HG03280 (cell line): ENCODE results near the gene XPO6.

Experiments used
- ATAC-seq: cut with Tn5 transposase; IDR thresholded peaks from one replicate; pipeline ENCODE4 v1.9.1; 2021; ENCODE audit warnings: mild to moderate bottlenecking, moderate library complexity; ENCODE audit not compliant: unreplicated experiment

Gene XPO6

DNA sequence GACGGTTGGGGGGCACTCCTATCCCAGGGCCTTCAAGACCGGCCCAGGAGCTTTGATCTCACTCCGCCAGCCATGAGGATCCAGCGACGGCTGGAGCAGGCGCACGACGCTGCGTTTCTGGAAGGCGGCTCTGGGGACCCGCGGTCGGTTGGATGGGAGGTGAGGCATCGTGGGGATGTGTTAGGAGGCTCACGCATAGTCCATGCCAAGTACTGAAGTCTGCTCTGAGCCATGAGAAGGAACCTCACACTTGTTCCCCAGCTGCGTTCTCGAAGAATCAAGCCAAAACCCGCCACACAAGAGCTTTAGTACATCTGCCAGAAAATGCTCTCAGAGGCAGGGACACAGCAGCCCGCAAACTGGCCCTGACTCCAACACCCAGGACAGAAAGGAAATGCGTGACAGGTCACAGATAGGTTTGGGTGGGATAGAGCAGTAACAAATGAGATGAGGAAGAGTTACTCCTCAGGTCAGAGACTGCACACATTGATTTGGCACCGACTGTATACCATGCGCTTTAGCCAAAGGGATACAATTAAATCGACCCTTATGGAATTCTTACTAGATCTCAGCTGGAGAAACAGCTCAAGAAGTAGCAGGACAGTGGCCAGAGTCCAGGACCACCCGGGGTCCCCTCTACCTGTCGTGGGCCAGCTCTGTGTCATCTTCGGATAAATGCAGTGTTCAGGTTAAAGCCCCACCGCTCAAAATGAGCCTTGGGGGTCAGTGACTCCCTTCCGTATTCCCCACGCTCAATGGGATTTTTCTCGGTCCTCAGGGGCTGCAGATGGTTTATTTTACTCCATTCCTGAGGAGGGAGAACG, 141.6 kb downstream of the XPO6 start:
- ATAC-seq: no peak

DNA sequence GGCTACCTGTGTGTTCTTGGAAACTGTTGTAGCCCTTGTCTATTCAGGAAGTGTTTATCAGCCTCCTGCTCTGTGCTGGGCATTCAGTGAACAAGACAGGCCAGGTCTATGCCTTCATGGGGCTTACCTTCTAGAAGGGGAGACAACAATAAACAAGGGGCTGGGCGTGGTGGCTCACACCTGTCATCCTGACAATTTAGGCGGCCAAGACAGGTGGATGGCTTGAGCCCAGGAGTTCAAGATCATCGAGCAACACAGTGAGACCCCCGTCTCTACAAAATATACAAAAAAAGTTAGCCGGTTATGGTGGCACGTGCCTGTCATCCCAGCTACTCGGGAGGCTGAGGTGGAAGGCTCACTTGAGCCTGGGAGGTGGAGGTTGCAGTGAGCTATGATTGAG, 142.8 kb downstream of the XPO6 start:
- ATAC-seq: no peak

DNA sequence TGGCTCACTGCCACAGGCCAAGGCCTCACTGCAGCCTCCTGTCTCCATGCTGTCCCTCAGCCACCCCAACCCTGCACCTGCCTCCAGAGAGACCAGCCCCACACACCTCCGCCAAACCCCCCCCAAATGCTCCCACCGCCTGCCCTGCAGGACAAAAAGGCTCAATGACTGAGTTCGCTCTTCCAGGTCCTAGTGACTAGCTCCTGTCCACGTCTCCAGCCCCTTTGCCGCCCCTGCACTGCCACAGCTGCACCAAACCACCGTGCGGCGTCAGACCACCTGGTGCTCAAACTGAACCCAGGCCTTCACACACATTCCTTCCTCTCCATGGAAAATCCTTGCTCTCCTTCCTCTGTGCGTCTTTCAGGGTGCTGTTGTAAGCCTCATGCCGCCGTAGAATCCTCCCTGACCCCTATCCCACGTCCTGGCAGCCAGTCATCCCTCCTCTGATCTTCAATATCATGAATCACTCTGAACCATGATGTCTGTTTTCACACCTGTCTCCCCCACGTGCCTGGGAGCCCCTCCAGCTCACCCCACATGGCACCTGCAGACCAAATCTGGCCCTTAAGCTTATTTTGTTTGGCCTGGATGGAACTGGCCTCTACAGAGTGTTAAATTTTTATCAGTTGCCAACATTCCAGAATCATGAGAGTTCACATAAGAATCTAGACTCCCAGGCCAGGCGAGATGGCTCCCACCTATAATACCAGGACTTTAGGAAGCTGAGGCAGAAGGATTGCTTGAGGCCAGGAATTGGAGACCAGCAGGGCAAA, 144.0 kb downstream of the XPO6 start:
- ATAC-seq: no peak

DNA sequence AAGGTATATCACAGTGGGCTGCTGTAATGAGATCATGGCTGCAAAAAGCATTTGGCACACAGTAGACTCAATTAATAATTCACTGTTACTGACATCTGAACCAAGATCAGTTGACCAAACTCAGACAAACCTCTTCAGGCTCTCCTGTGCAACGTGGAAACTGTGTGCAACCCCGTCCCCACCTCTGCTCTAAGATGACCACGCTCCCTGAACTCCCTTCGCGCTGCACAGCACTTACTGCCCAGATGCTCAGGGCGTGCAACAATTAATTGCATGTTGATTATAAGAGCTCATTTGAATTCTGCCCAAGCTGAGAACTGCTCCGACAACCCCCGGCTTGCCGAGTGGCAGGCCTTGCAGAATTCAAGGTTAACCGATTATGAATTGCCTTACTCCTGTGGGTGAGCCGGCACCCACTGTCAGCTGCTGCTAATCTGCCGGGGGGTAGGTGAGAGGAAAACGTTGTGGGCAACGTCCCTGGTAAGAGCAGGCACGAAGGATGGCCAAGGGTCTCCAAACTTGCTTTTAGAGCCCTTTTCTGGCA, 147.0 kb downstream of the XPO6 start:
- ATAC-seq: no peak

DNA sequence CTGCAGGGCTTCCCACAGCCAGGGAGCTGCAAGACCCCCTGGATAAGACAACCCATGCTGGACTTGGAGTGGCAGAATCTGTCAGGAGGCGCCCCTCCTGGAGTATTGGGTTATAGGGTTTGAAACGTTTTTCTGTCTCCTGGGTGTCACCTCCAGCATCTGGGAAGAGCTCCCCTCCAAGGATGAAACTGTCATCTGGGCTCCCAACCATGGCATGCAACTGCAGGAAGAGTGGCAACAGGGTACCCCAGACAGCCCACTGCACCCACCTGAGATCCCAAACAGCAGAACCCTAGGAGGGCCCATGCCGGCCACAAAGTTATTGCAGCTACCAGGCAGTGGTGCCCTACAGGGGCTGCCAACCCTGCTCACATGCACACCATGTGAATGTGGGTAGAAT, 147.6 kb downstream of the XPO6 start:
- ATAC-seq: no peak

DNA sequence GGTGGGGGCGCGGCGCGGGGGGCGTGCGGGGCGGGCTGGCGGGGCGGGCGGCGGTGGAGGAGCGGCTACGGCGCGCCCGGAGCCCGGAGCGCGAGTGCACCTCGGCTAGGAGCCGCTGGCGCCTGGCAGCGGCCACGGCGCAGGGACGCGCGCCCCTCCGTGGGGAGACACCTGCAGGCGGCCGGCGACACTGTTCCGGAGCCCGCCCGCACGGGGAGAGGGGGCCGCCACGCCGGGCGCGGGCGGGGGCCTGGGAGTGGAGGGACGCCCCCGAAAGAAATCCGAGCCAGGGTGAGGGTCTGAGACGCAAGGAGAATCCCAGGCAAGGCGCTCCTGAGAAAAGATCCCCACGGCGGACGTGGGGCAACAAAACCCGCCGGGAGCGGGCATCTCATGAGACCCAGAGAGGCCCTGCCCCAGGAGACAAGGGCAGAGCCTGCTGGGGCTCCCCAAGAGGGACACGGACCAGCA, 148.1 kb downstream of the XPO6 start, which contains the start of gene GSG1L:
TSS of gene GSG1L (minus strand) at position 124 of the 471 bp plus-strand sequence. CDS start 290 bp downstream, outside the sequence.
- ATAC-seq: no peak

DNA sequence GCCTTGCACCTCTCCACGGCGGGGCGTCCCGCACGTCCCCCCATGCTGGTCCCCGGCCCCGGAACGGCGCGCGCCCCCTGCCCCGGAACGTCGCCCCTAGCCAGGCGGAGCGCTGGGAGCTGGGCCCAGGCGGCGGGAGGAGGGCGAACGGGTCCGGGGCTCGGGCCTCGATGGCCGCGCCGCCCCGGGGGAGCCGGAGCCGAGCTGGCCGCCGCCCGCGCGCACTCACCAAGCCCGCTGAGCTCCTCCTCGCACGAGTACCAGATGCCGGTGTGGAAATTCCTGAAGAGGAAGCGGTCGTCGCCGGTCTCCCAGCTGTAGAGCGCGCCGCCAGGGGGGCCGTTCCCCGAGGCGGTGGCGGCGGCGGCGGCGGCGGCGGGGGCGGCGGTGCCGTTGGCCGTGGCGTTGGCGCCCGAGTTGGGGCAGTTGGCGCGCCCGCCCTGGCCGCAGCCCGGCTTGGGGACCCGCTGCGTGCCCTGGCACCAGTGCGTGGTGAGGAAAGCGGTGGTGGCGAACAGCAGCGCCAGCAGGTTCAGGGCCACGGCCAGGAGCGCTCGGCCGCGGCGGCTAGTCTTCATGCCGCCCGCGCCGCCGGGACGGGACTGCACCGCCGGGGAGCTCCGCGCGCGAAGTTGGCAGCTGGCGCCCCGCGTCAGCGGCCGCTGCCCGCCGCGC, 148.8 kb downstream of the XPO6 start:
- ATAC-seq: no peak

DNA sequence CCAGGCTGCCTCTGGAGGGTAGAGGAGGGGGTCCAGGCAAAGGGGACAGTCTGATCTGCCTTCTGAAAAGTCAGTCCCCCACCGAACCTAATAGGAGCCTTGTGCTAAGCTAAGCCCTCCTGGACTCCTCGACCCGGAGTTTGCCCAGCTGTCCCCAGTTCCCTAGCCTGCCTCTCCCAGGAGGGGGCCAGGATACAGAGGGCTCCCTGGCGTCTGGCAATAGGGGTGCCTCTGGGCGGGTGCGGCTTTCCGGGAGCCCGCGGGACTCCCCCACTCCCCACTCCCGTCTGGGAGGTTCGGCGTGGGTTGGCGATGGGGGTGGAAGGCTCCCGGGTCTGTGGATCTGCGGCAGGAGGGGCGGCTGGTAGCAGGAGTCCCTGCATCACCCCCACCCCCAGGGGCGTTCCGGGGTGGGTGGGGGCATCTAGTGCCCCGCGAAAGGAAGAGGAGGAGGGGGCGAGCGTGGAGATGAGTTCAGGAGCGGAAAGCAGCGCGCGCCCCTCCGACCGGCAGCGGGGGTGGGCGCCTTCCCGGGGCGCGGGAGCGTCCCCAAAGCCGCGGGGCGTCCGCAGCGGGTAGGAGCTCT, 149.4 kb downstream of the XPO6 start:
- ATAC-seq: no peak

DNA sequence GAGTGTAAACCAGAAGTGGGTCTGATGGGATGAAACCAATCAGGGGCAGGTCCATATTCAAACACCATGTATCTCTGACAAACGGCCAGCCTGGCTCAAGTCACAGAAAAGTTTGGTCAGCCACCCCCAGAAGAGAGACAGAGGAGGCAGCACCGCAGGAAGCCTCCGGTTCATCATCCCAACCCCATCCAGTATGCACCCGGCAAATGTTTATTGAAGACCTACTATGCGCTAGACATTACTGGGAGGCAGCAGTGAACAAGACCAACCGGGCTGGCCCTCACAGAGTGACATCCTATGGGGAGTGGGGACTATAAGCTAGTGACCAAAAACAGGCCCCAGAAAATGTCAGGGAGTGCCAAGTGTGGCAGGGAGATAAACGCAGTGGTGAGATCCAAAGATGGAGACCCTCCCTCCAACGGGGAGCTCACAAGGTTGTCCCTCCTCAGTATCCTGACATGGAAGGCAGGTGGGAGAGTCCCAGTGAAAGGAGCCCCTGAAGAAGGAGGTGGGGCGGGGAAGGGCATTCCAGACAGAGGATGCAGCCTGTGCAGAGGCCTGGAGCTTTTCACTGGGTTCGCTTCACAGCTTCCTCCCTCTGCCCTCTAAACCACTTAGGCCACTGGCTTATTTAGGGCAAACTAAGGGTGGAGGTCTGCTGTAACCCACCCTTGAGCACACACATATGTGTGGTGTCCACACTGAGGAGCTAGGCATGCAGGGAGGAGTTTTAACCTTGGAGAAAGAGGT, 150.2 kb downstream of the XPO6 start:
- ATAC-seq: no peak

DNA sequence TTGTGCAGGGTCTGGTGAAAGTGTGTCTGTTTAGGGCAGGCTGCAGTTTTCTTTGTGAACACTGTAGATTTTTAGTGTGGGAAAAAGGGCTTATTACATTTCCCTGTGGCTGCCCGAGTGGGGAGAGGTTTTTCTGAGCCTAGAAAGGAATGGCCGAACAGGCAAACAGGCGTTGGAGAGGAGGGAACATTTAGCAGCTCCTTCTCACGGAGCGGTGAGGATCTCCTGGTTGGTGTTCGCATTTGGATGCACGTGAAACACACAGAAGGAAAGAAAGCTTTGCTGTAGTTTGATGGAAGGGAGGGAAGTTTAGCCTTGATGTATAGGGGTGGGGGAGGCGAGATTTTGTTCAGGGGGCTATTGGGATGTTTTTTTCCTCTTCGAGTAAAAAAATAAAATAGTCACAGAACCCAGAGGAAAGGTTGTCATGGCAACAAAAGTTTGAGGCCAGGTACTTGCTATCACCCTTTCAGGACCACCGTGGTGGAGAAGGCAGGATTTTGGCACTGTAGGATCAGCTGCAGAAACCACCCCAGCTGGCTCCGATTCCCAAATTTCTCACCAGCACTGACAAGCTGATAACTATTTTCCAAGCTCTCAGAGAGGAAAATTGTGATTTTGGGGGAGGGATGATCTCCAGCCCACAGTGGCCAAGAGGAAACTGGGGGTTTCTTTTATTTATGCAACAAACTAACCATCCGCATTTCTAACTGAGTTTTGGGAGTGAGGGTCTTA, 151.8 kb downstream of the XPO6 start:
- no peak for ATAC-seq

DNA sequence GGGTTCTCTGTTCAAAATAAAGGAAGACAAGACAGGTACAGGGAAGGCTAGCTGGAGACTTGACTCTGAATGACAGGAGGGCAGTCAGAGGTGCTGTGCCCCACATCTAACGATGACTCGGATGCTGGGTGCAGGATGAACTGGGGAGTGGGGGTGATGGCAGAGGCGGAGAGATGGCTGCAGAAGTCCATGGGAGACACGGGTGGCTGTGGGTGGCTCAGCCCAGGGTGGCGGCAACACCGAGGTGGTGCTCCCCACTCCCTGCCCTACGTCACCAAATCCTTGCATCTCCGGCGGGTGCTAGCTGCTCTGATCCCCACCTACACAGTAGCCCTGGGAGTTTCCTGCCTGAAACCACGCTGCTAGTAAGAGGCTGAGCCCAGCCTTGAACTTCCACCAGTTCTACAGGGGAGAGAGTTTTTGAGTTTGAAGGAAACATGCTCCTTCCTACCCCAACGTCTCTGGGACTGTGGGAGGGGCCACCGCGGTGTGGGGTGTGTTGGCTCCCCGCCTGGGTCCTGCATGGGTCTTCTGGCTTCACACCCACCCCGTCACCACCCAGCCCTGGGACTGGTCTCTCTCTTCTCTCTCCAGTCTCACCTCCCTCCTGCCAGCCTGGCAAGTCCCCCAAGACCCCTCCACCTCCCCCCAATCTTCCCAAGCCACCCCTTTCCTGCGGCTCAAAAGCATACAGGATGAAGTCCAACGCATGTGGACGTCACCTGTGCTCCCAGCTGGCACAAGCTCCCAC, 152.8 kb downstream of the XPO6 start:
- no peak for ATAC-seq

DNA sequence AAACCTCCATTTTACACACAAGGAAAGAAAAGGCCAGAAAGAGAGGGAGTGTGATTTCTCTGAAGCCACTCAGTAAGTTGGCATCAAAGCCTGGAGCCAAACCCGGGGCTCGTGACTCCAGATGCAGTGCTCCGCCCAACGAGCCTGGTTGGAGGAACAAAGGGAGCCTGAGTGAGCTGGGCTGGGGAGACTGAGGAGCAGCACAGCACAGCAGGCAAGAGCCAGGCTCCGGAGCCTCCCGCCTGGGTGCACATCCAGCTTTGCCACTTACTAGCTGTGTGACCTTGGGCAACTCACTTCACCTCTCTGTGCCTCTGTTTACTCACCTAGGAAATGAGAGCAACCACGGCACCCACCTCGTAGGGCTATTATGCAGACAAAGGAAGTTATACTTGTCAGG, 153.8 kb downstream of the XPO6 start:
- ATAC-seq: no peak

DNA sequence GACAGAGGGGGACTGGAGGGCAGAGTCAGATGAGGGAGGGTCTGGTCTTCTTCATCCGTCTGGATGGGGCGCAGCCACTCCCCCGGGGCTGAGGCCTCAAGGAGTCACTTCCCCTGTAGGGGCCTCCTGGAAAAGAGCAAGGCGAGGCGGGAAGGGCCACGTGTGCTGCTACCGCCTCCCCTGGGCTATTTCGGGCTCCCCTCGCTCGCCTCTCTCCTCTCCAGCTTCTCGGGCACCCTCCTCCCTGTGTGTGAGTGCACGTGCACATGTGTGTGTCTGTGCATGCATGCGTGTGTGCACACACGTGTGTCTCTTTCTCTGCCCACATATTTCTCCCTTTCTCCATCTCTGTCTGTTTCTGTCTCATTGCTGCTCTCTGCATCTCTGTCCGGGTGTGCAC, 158.3 kb downstream of the XPO6 start:
- no peak for ATAC-seq

DNA sequence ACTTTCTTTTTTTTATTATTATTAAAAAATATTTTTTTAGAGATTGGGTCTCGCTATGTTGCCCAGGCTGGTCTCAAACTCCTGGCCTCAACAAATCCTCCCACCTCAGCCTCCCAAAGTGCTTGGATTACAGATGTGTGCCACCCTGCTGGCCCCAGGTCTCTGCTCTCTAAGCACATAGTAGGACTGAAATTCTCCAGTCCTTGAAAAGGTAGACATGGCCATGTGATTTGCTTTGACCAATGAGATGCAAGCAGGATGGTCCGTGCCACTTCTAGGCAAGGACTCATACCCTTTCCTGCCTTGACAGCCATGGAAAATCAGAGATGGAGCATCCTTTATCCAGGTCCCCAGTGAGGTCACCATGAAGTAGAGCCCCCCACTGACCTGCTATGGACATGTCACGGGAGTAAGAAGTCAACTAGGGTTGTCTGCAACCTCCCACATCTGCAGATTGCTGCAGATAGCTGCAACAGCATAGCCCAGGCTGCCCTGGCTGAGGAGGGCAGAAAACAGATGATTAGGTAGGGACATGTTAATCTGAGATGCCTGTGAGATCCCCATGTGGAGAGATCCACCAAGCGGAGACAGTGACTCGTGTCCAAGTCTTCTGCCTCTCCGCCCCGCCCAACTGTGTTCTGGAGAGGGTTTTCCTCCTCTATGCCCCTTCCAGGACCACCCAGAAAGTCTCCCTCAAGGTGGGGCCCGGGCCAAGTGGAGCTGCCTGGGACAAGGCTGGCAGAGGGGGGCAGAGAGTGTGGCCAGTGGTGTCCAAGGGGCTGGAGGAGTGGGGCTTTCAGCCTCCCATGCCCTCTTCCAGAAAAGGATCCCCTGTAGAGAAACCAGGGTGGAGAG, 159.3 kb downstream of the XPO6 start:
- no peak for ATAC-seq

DNA sequence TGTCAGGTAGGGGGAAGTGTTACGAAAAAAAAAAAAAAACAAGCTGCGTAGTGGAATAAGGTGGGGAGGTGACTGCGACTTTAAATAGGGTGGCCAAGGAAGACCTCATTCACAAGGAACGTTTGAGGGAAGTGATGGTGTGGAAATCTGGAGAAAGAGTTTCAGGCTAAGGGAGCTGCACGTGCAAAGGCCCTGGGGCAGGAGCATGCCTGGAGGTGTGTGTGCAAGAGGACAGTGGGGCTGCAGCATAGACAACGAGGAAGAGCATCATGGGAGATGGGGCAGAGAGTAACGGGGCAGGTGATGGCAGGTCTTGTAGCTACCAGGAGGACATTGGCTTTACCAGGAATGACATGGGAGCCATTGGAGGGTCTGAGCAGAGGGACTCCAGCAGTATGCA, 160.3 kb downstream of the XPO6 start:
- ATAC-seq: no peak
